Measurements from ENCODE around the gene GPC2.
"Not testable (repeated sequence)": the region's sequence is repeated elsewhere in the genome, so short reads cannot be mapped to it uniquely, and the experiment has no call there.

GPC2 gene

DNA sequence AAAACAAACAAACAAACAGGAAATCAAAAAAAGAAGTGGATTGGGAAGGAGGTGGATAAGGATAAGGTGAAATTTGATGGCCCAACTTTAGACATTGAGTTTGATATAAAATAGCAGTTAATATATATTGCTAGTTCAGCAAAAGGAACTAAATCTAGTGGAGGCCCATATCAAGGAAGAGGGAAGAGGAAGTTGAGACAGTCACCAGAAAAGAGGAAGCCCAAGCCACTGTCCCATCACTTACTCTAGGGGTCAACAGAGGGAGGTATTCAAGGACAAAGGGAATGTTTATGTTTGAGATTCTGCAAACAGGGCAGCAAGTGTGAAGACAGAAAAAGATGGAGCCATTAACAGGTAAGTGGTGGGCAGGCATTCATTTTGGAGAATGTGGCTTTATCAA, 24.8 kb downstream of the GPC2 start:
- DNase-seq (ENCODE audit: low read depth in 2 of 2) = no peak

DNA sequence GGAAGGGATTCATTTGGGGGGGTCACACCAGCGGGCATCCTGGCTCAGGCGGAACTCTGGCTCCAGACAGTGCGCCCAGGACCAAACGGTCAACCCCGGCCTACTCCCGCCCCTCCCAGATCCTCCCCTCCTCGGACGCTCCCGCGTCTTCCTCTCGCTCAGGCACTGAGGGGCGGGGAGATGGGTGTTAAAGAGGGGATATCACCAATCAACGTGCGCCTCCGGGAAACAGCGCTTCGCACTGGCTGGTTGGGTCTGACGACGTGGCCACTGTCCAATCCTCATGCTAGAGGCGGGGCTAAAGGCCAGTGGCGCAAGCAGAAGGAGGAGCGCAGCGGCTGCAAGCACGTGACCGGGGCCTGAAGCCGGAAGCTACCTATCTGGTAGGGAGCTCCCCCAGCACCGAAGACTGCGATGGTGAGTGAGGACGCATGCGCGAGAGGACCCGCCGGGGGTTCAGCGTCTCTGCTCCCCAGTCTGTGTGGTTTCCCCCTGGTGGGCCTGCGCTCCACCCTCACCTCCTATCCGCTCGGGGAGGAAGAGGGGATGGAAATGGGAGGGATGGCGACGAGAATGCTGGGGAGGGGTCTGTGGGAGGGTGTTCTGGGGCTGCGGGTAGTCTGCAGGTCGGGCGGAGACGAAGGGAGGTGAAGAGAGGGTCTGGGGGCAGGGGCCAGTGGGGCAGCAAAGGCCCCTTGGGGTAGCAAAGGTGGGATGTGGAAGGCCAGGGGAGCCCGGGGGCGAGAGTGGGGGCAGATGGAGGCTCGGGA, 28.4 kb downstream of the GPC2 start, which contains the start of gene LAMTOR4:
LAMTOR4 (plus strand) TSS at position 360 of the 770 bp plus-strand sequence; CDS start at position 415, 55 bp downstream.
- peak; percentile 94 to 95 for DNase-seq (ENCODE audit: low read depth in 2 of 2)

DNA sequence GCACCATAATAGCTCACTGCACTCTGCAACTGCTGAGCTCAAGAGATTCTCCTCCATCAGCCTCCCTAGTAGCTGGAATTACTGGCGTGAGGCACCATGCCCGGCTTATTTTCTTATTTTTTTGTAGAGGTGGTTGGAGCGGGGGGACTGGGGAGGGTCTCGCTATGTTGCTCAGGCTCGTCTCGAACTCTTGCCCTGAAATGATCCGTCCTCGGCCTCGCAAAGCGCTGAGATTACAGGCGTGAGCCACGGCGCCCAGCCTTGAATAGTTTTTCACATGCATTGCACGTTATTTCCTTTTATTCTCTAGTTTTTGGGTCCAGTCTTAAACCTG, 29.0 kb downstream of the GPC2 start:
- no peak for DNase-seq (ENCODE audit: low read depth in 2 of 2)

DNA sequence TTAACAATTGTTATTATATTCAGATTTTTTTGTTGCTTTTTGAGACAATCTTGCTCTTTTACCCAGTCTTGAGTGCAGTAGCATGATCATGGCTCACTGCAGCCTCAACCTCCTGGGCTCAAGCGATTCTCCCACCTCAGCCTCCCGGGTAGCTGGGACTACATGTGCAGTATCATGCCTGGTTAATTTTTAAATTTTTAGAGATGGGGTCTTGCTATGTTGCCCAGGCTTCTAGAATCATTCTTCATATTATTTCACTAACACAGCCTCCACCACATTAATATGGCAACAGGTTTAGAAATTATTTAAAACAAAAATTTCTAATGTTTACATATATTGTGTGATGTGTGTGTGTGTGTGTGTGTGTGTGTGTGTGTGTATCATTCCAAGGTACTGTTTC, 29.9 kb downstream of the GPC2 start:
- DNase-seq (ENCODE audit: low read depth in 2 of 2) = no peak

DNA sequence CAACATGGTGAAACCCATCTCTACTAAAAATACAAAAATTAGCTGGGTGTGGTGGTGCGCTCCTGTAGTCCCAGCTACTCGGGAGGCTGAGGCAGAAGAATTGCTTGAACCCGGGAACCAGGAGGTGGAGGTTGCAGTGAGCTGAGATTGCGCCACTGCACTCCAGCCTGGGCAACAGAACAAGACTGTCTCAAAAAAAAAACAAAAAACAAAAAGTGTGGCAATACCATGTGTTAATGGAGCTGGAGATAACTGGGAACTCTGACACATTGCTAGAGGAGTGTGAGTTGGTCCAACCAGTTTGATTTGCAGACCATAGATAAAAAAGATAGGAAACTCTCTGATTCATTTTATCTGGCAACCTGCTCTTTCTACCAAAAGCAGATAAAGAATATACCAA, 30.8 kb downstream of the GPC2 start:
- DNase-seq (ENCODE audit: low read depth in 2 of 2) = not testable (repeated sequence)

DNA sequence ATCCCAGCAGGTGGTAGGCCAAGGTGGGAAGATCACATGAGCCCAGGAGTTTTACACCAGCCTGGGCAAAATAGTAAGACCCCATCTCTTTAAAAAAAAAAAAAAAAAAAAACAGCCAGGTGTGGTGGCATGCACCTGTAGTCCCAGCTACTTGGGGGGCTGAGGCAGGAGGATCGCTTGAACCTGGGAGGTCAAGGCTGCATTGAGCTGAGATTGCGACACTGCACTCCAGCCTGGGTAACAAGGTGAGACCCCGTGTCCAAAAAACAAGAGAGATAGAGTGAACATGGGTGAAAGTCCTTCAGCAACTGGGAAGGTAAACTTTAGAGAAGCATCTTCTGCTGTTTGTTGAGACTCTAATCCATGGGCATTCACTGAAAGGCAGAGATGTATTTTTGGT, 34.7 kb downstream of the GPC2 start:
- DNase-seq (ENCODE audit: low read depth in 2 of 2) = no peak

DNA sequence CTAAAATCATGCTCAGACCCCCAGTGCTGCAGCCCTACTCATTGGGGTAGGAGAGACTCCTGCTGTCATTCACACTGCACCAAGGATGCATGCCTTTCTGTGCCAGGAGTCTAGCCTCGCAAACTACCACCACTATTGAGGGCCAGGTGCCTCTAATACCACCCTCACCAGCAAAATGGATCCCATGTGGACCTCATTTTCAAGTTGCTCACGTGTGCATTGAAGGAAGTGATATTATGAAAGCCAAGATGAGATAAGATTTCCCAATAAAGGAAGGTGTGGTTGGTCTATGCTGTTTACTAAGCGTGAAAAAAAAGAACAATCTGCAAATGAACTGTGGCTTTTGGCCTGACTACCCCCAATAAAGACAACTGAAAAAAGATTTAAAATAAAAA, 35.6 kb downstream of the GPC2 start:
- DNase-seq (ENCODE audit: low read depth in 2 of 2) = no peak

DNA sequence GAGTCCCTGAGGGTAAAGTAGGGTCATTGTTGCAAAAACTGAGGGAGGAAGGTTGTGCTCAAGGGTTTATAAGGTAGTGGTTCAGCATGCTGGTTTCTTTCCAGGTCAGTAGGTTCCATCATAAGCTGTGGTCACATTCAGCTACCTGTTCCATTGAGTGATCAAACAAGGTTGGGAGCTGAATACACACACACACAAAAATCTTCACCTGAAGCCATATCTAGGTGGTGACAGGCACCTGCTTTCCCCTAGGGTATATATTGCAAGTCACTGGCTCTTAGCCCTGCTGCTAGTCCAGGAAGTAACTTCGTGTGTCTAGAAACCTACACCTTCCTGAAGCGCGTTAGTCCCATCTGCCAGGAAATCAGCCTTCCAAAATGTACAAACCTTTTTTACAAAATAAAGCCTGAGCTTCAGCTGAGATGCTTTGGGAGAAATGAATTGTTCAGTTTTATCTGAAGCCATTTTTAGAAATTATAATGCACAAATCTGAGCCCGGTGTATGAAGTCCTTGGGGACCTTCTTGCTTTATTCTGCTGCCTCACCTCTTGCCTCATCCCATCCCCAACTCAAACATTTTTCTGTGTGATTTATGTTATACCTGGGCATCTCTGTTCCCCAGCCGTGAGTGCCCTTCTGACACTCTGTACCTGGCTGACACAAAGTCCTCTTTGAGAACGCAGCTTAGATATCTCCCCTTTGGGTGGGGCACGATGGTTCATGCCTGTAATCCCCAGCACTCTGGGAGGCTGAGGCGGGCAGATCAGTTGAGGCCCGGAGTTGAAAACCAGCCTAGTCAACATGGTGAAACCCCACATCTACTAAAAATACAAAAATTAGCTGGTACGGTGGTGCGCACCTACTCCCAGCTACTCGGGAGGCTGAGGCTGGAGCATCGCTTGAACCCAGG, 39.1 kb downstream of the GPC2 start:
- DNase-seq (ENCODE audit: low read depth in 2 of 2) = no peak

DNA sequence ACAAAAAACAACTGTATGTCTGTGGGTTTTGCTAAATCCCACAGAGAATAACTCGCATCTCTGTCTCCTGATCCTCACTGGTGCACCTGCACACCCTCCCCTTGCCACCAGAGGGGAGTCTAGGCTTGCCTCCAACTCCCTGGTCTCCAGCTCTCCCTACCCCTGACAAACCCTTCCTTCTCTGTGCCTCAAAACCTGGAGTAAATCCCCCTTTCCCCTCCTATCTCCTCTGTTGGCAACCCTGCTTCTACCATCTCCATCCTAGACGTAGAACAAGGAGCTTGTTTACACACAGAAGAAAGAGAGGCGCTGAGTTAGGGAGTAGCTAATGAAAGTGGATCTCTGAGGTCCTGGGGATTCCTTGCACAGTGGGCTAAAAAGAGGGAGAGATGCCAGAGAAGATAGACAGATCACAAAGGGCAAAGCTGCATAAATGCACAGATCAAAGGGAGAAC, 44.5 kb downstream of the GPC2 start:
- peak; percentile 20 to 43 for DNase-seq (ENCODE audit: low read depth in 2 of 2)

DNA sequence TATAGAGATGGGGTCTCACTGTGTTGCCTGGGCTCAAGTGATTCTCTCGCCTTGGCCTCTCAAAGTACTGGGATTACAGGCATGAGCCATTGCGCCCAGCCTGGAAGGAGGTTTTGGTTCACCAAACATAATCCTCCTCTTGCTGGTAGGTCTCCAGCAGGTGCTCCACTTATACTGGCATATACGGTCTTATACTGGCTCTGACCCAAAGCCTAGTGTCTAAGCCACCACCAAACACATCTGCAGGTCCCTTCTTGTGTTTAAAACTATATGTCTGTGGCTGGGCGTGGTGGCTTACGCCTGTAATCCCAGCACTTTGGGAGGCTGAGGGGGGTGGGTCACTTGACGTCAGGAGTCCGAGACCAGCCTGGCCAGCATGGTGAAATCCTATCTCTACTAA, 45.1 kb downstream of the GPC2 start:
- DNase-seq (ENCODE audit: low read depth in 2 of 2) = no peak

DNA sequence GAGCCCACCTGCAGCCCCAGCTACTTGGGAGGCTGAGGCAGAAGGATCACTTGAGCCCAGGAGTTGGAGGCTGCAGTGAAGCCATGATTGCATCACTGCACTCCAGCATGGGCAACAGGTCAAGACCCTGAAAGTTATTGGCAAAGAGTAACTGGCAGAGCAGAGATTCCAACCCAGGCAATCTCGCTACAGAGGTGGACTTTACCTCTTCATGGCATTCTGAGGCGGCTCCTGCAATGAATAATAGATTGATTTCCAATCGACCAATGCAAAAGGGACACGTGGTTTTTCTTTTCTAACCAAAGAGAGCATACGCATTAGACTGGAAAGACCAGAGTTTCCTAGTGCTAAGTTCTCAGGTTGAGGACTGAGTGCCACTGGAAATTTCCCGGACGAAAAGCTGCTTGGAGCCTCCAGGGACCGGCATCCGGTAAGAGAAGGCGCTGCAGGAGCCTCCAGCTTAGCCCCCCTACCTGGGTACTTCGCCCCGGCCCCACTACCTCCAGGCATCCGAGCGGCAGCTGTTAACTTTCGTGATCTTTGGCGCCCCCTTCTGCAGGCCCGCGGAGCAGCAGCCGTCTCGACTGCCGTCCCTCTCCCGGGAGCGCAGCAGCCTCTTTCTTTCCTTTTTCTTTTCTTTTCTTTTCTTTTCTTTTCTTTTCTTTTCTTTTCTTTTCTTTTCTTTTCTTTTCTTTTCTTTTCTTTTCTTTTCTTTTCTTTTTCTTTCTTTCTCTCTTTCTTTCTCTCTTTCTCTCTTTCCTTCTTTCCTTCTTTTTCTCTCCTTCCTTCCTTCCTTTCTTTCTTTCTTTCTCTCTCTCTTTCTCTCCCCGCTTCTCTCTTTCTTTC, 46.4 kb downstream of the GPC2 start:
- DNase-seq (ENCODE audit: low read depth in 2 of 2) = peak; percentile 70 to 76

DNA sequence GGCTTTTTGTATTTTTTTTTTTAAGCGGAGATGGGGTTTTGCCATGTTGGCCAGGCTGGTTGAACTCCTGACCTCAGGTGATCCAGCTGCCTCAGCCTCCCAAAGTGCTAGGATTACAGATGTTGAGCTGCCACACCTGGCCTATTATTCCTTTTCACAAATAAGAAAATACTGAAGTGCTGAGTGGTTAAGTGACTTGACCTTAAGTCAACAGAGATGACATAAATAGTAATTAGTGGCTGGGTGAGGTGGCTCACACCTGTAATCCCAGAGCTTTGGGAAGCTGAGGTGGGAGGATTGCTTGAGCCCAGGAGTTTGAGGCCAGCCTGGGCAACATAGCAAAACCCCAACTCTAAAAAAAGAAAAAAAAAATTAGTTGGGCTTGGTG, 47.0 kb downstream of the GPC2 start:
- DNase-seq (ENCODE audit: low read depth in 2 of 2) = not testable (repeated sequence)

DNA sequence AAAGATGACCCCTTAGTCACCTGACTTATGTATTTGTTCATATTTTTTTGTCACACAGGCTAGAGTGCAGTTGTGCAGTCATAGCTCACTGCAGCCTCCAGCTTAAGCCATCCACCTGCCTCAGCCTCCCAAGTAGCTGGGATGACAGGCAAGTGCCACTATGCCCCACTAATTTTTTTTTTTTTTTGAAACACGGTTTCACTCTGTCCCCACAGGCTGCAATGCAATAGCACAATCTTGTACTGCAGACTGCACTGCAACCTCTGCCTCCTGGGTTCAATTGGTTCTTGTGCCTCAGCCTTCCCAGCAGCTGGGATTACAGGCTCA, 48.6 kb downstream of the GPC2 start:
- DNase-seq (ENCODE audit: low read depth in 2 of 2) = no peak

DNA sequence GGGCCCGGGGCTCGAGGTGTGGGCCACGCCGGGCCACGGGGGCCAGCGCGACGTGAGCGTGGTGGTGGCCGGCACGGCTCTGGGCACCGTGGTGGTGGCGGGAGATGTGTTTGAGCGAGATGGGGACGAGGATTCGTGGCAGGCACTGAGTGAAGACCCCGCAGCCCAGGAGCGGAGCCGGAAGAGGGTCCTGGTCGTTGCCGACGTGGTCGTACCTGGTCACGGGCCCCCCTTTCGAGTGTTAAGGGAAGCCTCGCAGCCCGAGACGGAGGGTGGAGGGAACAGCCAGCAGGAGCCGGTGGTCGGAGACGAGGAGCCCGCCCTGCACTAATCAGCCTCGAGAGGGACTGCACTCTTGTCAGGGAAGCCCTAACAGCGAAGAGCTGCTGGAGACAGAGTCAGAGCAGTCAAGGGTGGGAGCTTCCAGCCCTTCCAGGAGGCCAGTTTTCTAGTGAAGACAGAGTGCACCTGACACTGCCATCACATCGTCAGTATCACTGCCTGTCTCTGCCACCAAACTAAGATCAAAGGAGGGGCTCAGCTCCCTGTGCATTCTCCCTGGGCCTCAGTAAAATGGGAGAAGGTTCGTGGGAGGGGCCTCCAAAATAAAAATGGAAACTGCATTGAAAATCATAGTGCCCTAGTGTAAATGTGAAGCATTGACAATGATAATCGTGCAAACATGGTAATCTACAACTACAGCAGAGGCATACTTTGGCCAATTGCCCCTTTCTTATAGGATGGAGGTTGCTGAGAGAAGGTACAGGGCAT, 49.1 kb downstream of the GPC2 start:
- no peak for DNase-seq (ENCODE audit: low read depth in 2 of 2)

DNA sequence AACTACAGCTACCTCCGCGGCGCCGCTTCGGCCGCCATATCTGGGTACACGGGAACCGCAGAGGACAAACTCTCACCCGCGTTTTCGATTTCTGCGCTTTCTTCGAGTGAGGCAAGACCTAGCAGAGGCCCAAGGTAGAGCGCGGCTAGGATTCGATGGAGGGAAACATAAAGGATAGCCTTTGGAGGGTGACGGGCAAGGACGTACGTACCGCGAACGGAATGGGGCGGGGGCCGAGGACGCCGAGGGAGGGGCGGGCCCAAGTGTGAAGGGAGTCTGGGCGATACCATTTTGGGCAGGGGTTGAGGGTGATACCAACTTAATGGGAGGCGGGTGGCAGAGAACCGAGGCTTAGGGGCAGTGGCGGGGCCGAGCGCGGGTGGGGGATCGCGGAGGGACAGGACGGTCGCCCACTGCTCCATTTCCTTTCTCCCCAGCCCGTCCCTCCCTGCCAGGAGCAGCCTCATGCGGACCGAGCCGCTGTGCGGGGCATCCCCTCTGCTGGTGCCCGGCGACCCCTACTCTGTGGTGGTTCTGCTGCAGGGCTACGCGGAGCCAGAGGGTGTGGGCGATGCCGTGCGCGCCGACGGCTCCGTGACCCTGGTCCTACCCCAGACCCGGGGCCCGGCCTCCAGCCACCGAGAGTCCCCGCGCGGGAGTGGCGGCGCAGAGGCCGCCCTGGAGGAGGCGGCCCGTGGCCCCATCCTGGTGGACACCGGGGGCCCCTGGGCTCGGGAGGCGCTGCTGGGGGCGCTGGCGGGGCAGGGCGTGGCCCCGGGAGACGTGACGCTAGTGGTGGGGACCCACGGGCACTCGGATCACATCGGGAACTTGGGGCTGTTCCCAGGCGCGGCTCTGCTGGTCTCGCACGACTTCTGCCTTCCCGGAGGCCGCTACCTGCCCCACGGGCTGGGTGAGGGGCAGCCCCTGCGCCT, 50.0 kb downstream of the GPC2 start, which contains the start of gene MBLAC1:
MBLAC1 (plus strand) TSS at position 37 of the 935 bp plus-strand sequence; CDS start at position 466, 429 bp downstream.
- peak; percentile 79 to 83 for DNase-seq (ENCODE audit: low read depth in 2 of 2)

DNA sequence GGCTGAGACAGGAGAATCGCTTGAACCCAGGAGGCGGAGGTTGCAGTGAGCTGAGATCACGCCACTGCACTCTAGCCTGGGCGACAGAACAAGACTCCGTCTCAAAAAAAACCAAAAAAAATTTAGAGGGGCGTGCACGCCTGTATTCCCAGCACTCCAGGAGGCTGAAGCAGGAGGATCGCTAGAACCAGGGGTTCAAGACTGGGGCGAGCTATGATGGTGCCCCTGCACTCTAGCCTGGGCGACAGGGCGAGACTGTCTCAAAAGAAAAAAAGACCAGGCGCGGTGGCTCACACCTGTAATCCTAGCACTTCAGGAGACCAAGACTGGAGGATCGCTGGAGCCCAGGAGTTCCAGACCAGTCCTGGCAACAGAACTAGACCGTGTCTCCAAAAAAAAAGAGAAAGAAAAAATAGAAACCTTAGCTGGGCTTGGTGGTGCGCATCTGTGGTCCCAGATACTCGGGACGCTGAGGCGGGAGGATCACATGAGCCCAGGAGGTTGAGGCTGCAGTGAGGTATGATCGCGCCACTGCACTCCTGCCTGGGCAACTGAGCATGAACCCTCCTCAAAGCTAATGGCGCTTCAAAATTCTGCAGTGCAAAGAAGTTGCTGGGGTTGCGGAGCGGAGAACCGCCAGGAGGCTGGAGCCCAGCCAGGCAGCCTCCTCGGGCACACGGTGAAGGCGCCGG, 50.8 kb downstream of the GPC2 start:
- DNase-seq (ENCODE audit: low read depth in 2 of 2) = peak in 1 of 2 donors; percentile 31

DNA sequence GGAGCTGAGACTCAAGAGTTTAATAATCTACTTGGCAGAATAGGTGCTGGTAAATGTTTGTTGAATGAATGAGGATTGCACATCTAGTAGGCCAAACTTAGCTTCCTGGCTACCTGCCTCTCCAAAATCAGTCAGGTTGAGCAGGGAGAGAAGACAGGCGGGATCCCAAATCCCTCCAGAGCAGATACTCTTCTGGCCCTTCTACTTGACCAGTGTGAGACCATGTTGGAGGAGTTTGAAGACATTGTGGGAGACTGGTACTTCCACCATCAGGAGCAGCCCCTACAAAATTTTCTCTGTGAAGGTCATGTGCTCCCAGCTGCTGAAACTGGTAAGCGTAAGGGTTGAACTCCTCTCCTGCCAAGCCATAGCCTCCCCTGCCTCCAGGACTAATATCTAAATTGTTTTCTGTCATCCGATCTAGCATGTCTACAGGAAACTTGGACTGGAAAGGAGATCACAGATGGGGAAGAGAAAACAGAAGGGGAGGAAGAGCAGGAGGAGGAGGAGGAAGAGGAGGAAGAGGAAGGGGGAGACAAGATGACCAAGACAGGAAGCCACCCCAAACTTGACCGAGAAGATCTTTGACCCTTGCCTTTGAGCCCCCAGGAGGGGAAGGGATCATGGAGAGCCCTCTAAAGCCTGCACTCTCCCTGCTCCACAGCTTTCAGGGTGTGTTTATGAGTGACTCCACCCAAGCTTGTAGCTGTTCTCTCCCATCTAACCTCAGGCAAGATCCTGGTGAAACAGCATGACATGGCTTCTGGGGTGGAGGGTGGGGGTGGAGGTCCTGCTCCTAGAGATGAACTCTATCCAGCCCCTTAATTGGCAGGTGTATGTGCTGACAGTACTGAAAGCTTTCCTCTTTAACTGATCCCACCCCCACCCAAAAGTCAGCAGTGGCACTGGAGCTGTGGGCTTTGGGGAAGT, 52.6 kb downstream of the GPC2 start:
- DNase-seq (ENCODE audit: low read depth in 2 of 2) = no peak

DNA sequence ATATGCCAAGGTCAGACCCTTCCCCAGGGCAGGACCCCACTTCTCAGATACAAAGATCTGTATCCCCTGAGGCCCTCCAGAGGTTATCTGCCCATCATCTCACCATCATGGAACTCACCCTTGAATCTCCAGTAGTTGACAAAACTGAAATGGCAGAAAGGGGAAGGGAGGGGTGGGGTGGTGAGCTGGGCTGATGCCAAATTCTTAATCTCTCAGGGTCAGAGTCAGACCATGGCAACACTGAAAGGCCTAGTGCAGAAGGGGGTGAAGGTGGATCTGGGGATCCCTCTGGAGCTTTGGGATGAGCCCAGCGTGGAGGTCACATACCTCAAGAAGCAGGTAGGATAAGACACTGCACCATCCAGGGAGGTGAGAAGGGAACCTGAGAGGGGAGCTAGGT, 54.6 kb downstream of the GPC2 start:
- DNase-seq (ENCODE audit: low read depth in 2 of 2) = no peak

Data from stimulated activated CD8-positive, alpha-beta memory T cell treated with anti-CD3 and anti-CD28 coated beads, Interleukin-2, amount 100 ng/mL, for 1 hour (primary cell).